Upper lobe of left lung (tissue), 4 donors: ENCODE measurements around the gene SIVA1.

ENCODE experiments used
- EP300 ChIP-seq, 4 donors: sonication (generic); formaldehyde crosslinking; IDR thresholded peaks; one replicate each; pipeline ENCODE4 v1.5.1; 2017; ENCODE audit warnings: antibody characterized with exemption in 4 of 4, control low read depth in 2 of 4
- POLR2A ChIP-seq, 4 donors: fragments of 450-650 bp; IDR thresholded peaks; one replicate each; pipeline ENCODE4 v1.5.1; 2016 to 2017; ENCODE audit warnings: antibody characterized with exemption in 4 of 4, mild to moderate bottlenecking in 2 of 4
- POLR2AphosphoS5 ChIP-seq, 2 donors: sonication (generic); formaldehyde crosslinking; IDR thresholded peaks; one replicate each; pipeline ENCODE4 v1.5.1; 2017; ENCODE audit warnings: antibody characterized with exemption in 2 of 2
- TF ChIP-seq, protein P1 (sequence below), 6 experiments: fragments of 450-650 bp in 4 of 6; fragments of 200-600 bp in 2 of 6; sonication (generic) in 2 of 6; IDR thresholded peaks; one replicate each; pipeline ENCODE4 v1.5.1; 2016 to 2019; ENCODE audit warnings: antibody characterized with exemption in 6 of 6

DNA sequence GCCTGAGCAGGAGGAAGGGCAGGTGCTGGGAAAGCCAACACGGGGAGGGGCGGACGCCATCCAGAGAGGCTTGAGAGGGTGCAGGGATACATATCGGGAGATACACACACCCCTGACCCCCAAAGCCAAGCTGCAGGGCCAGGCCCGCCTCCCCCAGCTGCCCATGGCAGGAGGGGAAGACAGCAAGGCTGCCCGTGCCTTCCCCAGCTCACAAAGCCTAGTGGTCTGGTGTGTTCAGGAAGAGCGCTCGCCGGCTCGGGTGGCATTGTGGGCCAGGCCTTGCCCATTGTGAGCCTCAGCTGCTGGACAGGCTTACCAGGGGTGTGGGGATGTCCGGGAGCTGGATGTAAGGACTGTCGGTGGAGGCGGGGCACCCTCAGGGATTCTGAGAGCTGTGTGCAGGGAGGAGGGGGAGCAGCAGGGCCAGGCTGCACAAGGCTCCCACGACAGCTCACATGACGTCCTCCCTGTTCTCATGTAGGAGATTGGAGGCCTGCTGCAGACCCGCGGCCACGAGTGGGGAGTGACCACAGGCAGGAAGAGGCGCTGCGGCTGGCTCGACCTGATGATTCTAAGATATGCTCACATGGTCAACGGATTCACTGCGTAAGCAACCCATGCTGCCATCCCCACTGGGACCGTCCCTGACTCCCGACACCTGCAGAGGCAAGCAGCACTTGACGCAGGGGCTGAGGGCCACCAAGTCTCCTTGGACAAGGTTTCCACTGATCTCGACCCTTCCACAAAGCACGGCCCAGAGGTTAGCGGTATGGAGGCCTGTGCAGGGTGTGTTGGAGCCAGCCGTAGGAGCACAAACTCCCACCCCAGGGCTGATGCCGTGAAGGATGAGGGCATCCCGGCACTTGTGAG lies 10.1 kb upstream of the SIVA1 start:
- TF ChIP-seq, protein P1, sequence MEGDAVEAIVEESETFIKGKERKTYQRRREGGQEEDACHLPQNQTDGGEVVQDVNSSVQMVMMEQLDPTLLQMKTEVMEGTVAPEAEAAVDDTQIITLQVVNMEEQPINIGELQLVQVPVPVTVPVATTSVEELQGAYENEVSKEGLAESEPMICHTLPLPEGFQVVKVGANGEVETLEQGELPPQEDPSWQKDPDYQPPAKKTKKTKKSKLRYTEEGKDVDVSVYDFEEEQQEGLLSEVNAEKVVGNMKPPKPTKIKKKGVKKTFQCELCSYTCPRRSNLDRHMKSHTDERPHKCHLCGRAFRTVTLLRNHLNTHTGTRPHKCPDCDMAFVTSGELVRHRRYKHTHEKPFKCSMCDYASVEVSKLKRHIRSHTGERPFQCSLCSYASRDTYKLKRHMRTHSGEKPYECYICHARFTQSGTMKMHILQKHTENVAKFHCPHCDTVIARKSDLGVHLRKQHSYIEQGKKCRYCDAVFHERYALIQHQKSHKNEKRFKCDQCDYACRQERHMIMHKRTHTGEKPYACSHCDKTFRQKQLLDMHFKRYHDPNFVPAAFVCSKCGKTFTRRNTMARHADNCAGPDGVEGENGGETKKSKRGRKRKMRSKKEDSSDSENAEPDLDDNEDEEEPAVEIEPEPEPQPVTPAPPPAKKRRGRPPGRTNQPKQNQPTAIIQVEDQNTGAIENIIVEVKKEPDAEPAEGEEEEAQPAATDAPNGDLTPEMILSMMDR (IDR thresholded peaks at IDR 0.05), result no peak
- TF ChIP-seq POLR2A (IDR thresholded peaks at IDR 0.05), result no peak
- no peak for TF ChIP-seq EP300 (IDR thresholded peaks at IDR 0.05)
- no peak for TF ChIP-seq POLR2AphosphoS5 (IDR thresholded peaks at IDR 0.05)
